ENCODE data around the gene NANOS2.

The NANOS2 gene

DNA sequence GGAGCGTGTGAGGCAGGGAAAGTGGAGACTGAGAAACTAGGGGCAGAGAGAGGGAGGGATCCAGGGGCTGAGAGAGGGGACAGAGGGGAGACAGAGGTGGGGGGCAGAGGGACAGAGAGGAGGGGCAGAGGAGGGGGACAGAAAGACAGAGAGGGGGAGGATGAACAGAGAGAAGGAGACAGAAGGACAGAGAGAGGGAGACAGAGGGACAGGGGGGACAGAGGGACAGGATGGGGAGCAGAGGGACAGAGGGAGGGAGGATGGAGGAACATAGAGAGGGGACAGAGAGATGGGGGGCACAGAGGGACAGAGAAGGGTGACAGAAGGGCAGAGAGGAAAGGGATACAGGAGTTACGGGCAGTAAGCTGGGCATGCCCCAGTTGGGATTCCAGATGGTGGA lies 14.7 kb upstream of the NANOS2 start:
- peaks cover 3% of the 10 kb centered on the region for H3K4me1 ChIP-seq (ENCODE audit: control insufficient read depth, insufficient read depth, low read length, poor library complexity, severe bottlenecking)
- no peak overlapping the region for H3K27ac ChIP-seq (ENCODE audit: low read depth, low read length, severe bottlenecking)
- no peak overlapping the region for H3K4me3 ChIP-seq (ENCODE audit: extremely low read depth, insufficient read depth, low read length, poor library complexity, severe bottlenecking)
- 90 to 100% methylated on average over 2 of the region's 2 CpGs for WGBS, 2 experiments (ENCODE audit: insufficient coverage in 2 of 2)
- no peaks in the 10 kb centered on the region for H3K36me3 ChIP-seq (ENCODE audit: control insufficient read depth, insufficient read depth, low read length)
- H3K9me3 ChIP-seq (ENCODE audit: control insufficient read depth, low read length): no peaks in the 10 kb centered on the region

DNA sequence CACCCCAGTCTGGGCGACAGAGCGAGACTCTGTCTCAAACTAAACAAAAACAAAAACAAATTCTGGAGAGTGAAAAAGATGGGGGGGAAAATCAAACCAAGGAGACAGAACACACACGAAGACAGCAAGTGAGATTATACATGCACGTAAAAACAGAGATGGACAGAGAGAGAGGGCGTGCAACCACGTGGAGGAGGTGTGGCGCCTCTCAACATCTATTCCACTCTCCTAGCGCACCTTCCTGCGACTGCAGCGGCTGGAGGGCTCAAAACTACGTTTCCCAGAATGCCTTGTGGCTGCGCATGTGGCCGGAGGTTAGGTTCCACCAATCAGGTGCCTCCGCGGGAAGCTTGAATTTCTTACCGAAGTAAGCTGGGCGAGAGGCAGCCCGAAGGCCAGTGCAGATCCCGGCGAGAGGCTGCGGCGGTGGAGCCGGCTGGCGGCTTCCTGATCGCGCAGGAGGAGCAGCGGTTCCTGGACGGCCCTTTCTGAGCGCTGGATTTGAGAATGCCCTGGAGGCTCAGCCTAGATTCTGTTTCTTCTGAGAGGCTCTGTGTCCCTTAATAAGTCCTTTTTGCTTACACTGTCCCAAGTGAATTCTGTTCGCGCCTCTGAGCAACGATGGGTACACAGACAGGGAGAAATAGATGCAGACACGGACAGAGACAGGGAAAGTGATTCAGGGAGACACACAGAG lies 13.1 kb upstream of the NANOS2 start:
- Histone ChIP-seq H3K4me3 (ENCODE audit: extremely low read depth, insufficient read depth, low read length, poor library complexity, severe bottlenecking) (peak overlapping the region; percentile 14), H3K9me3 (ENCODE audit: control insufficient read depth, low read length) (no peaks in the 10 kb centered on the region), H3K4me1 (ENCODE audit: control insufficient read depth, insufficient read depth, low read length, poor library complexity, severe bottlenecking) (peaks cover 3% of the 10 kb centered on the region), H3K27ac (ENCODE audit: low read depth, low read length, severe bottlenecking) (no peak overlapping the region), H3K36me3 (ENCODE audit: control insufficient read depth, insufficient read depth, low read length) (no peaks in the 10 kb centered on the region)
- 9 to 10% methylated on average over 27 to 29 of the region's 33 CpGs for WGBS, 2 experiments (ENCODE audit: insufficient coverage in 2 of 2)

DNA sequence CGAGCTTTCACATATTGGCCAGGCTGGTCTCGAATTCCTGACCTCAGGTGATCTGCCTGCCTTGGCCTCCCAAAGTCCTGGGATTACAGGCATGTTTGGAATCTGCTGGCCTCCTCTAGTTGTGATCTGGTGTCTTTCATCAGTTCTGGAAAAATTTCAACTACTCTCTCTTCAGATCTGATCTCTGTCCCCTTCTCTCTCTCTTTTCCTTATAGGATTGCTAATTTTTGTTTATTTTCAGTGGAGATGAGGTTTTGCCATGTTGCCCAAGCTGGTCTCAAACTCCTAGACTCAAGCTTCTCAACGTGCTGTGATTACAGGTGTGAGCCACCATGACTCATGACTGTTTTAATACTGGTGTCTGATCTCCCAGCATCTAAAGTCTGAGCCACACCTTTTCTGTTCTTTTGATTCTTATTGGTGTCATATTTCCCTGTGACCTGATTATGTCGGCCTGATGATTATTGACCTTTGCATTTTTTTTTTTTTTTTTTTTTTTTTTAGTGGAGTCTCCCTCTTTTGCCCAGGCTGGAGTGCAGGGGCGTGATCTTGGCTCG lies 10.4 kb upstream of the NANOS2 start:
- 38 to 74% methylated on average over 3 to 4 of the region's 6 CpGs for WGBS, 2 experiments (ENCODE audit: insufficient coverage in 2 of 2)
- no peaks in the 10 kb centered on the region for H3K9me3 ChIP-seq (ENCODE audit: control insufficient read depth, low read length)
- H3K4me3 ChIP-seq (ENCODE audit: extremely low read depth, insufficient read depth, low read length, poor library complexity, severe bottlenecking): no peak overlapping the region
- no peak overlapping the region for H3K27ac ChIP-seq (ENCODE audit: low read depth, low read length, severe bottlenecking)
- no peaks in the 10 kb centered on the region for H3K36me3 ChIP-seq (ENCODE audit: control insufficient read depth, insufficient read depth, low read length)
- peaks cover 3% of the 10 kb centered on the region for H3K4me1 ChIP-seq (ENCODE audit: control insufficient read depth, insufficient read depth, low read length, poor library complexity, severe bottlenecking)

DNA sequence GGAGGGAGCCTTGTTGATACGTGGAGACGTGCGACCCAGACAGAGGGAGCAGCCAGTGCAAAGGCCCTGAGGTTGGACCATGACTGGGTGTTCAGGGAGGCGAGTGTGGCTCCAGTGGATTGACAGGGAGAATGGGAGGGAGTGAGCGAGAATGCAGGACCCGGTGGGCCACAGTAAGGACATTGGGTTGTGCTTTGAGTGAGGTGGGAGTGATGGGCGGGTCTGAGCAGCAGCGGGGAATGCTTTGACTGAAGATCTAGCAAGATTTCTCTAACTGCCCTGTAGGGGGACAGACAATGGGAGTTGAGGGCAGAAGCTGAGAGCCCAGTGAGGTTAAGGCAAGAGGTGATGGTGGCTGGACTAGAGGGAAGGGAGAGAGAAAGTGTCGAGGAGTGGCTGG lies 7.7 kb upstream of the NANOS2 start:
- 50 to 52% methylated on average over 4 to 8 of the region's 9 CpGs for WGBS, 2 experiments (ENCODE audit: insufficient coverage in 2 of 2)
- H3K4me3 ChIP-seq (ENCODE audit: extremely low read depth, insufficient read depth, low read length, poor library complexity, severe bottlenecking): no peak overlapping the region
- H3K27ac ChIP-seq (ENCODE audit: low read depth, low read length, severe bottlenecking): no peak overlapping the region
- no peaks in the 10 kb centered on the region for H3K36me3 ChIP-seq (ENCODE audit: control insufficient read depth, insufficient read depth, low read length)
- H3K4me1 ChIP-seq (ENCODE audit: control insufficient read depth, insufficient read depth, low read length, poor library complexity, severe bottlenecking): no peaks in the 10 kb centered on the region
- H3K9me3 ChIP-seq (ENCODE audit: control insufficient read depth, low read length): no peaks in the 10 kb centered on the region

DNA sequence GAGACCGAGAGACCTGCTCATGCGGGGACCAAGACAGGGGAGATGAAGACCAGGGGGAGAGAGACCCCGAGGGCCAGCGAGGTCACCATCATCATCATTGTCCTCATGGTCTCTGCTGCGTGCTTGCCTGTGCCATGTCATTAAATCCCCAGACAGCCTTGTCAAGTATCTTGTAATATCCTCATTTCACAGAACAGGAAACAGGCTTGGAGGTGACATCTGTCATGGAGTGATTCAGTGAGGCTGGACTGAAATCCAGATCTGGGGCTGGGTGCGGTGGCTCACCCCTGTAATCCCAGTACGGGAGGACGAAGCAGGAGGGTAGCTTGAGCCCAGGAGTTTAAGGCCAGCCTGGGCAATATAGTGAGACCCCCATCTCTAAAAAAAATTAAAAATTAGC lies 5.9 kb upstream of the NANOS2 start:
- H3K4me1 ChIP-seq (ENCODE audit: control insufficient read depth, insufficient read depth, low read length, poor library complexity, severe bottlenecking): no peaks in the 10 kb centered on the region

DNA sequence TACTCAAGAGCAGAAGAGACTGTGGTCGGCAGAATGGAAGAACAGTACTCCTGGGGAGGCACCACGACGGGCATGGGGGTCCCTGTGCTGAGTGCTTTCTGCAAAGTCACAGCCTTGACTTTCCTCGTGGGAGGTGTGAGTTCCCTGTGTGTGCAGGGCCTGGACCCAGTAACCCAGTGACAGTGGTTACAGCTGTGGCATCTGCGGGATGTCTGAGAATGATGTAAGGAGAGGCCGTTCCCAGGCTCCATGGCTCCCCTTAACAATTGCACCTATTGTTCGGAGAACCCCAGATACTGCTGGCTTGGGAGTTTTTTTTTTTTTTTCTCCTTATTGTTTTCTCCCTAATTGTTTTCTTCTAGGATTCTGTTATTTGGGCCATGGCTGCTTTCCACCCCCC lies 5.1 kb upstream of the NANOS2 start:
- no peaks in the 10 kb centered on the region for H3K9me3 ChIP-seq (ENCODE audit: control insufficient read depth, low read length)
- no peaks in the 10 kb centered on the region for H3K4me1 ChIP-seq (ENCODE audit: control insufficient read depth, insufficient read depth, low read length, poor library complexity, severe bottlenecking)
- no peak overlapping the region for H3K4me3 ChIP-seq (ENCODE audit: extremely low read depth, insufficient read depth, low read length, poor library complexity, severe bottlenecking)
- WGBS, 2 experiments (ENCODE audit: insufficient coverage in 2 of 2): 84 to 90% methylated on average over 4 of the region's 7 CpGs
- no peaks in the 10 kb centered on the region for H3K36me3 ChIP-seq (ENCODE audit: control insufficient read depth, insufficient read depth, low read length)
- no peak overlapping the region for H3K27ac ChIP-seq (ENCODE audit: low read depth, low read length, severe bottlenecking)

More for the DNA sequence above, 5.9 kb upstream of the NANOS2 start:
- 86 to 89% methylated on average over 7 to 8 of the region's 8 CpGs for WGBS, 2 experiments (ENCODE audit: insufficient coverage in 2 of 2)
- Histone ChIP-seq H3K4me3 (ENCODE audit: extremely low read depth, insufficient read depth, low read length, poor library complexity, severe bottlenecking) (no peak overlapping the region), H3K9me3 (ENCODE audit: control insufficient read depth, low read length) (no peaks in the 10 kb centered on the region), H3K36me3 (ENCODE audit: control insufficient read depth, insufficient read depth, low read length) (no peaks in the 10 kb centered on the region), H3K27ac (ENCODE audit: low read depth, low read length, severe bottlenecking) (no peak overlapping the region)

DNA sequence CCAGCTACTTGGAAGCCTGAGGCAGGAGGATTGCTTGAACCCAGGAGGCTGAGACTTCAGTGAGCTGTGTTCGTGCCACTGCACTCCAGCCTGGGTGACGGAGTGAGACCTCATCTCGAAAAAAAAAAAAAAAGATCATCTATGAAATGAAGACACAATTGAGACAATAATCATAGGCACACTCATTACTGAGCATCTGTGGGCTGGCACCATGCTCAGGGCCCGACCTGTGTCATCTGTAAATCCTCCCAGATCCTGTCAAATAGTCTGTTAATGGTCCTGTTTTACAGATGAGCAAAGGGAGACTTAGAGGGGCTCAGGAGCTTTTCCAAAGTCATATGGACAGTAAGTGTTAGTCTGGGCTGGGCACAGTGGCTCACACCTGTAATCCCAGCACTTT lies 4.1 kb upstream of the NANOS2 start:
- no peak overlapping the region for H3K4me3 ChIP-seq (ENCODE audit: extremely low read depth, insufficient read depth, low read length, poor library complexity, severe bottlenecking)
- 90 to 96% methylated on average over 3 to 4 of the region's 4 CpGs for WGBS, 2 experiments (ENCODE audit: insufficient coverage in 2 of 2)
- no peak overlapping the region for H3K27ac ChIP-seq (ENCODE audit: low read depth, low read length, severe bottlenecking)
- no peaks in the 10 kb centered on the region for H3K36me3 ChIP-seq (ENCODE audit: control insufficient read depth, insufficient read depth, low read length)
- H3K4me1 ChIP-seq (ENCODE audit: control insufficient read depth, insufficient read depth, low read length, poor library complexity, severe bottlenecking): no peaks in the 10 kb centered on the region
- no peaks in the 10 kb centered on the region for H3K9me3 ChIP-seq (ENCODE audit: control insufficient read depth, low read length)

DNA sequence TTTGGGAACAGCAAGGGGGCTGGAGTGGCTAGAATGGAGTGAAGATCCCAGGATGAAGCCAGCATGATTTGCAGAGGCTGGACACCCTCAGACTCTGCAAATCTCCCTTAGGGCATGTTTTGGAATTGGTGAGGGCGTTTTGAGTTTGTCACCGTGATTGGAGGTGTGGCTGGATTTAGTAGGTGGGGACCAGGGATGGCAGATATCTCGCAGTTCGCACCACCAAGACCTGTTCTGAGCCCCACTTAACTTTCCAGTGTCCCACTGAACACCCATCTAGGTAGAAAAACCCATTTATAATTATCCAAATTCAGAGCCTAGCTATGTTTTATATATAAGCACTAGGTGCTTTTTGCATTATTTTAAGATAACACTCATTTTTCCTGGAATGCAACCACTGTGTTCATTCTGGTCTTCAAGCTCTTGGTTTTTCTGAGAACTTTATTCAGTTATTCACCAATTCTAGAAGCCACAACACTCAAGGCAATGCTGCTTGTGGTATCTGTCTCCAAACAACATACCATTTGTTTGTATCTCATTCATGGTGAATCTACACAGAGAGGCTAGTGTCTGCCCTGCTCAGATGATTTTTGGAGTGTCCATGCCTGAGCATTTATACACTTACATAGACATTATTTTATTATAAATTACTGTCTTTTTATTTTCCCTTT lies 3.0 kb upstream of the NANOS2 start:
- Histone ChIP-seq H3K9me3 (ENCODE audit: control insufficient read depth, low read length) (no peaks in the 10 kb centered on the region), H3K4me1 (ENCODE audit: control insufficient read depth, insufficient read depth, low read length, poor library complexity, severe bottlenecking) (no peaks in the 10 kb centered on the region)
- WGBS, 2 experiments (ENCODE audit: insufficient coverage in 2 of 2): no CpG with 5 or more reads among the region's 4 CpGs

DNA sequence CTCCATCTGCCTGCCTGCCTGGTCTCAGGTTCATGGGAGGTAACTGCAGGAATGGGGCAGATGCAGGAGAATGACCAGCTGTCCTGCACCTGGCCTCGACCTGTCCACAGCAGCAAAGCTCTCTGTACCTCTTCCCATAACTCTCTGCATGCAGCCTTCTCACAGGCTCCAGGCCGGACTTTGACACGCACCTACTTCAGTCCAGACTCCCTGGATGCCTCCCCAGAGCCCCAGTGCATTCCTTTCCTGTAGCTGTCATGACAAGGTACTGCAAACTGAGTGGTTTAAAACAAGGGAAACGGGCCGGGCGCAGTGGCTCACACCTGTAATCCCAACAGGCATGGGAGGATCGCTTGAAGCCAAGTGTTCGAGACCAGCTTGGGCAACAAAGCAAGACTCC lies 3.3 kb downstream of the NANOS2 start:
- H3K4me3 ChIP-seq (ENCODE audit: extremely low read depth, insufficient read depth, low read length, poor library complexity, severe bottlenecking): no peak overlapping the region
- WGBS, 2 experiments (ENCODE audit: insufficient coverage in 2 of 2): 90 to 94% methylated on average over 6 to 8 of the region's 8 CpGs
- H3K9me3 ChIP-seq (ENCODE audit: control insufficient read depth, low read length): no peaks in the 10 kb centered on the region
- H3K27ac ChIP-seq (ENCODE audit: low read depth, low read length, severe bottlenecking): no peak overlapping the region
- no peaks in the 10 kb centered on the region for H3K36me3 ChIP-seq (ENCODE audit: control insufficient read depth, insufficient read depth, low read length)
- H3K4me1 ChIP-seq (ENCODE audit: control insufficient read depth, insufficient read depth, low read length, poor library complexity, severe bottlenecking): no peaks in the 10 kb centered on the region

More for the DNA sequence above, 3.0 kb upstream of the NANOS2 start:
- Histone ChIP-seq H3K27ac (ENCODE audit: low read depth, low read length, severe bottlenecking) (no peak overlapping the region), H3K4me3 (ENCODE audit: extremely low read depth, insufficient read depth, low read length, poor library complexity, severe bottlenecking) (no peak overlapping the region), H3K36me3 (ENCODE audit: control insufficient read depth, insufficient read depth, low read length) (no peaks in the 10 kb centered on the region)

DNA sequence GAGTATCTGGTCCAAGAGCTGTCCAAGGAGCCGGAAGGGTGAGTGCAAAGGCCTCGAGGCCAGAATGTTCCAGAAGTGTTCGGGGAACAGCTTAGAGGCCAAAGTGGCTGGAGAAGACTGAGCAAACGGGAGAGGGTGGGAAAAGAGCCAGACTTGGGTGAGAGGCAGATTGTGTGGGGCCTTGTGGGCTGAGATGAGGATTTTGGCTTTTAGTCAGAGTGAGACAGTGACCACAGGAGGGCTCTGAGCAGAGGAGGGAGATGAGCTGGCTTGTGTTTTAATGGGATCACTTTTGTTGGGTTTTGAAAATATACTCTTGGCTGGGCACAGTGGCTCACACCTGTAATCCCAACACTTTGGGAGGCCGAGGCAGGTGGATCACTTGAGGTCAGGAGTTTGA lies 5.6 kb downstream of the NANOS2 start:
- Histone ChIP-seq H3K36me3 (ENCODE audit: control insufficient read depth, insufficient read depth, low read length) (no peaks in the 10 kb centered on the region), H3K9me3 (ENCODE audit: control insufficient read depth, low read length) (no peaks in the 10 kb centered on the region), H3K4me3 (ENCODE audit: extremely low read depth, insufficient read depth, low read length, poor library complexity, severe bottlenecking) (no peak overlapping the region), H3K4me1 (ENCODE audit: control insufficient read depth, insufficient read depth, low read length, poor library complexity, severe bottlenecking) (no peaks in the 10 kb centered on the region), H3K27ac (ENCODE audit: low read depth, low read length, severe bottlenecking) (no peak overlapping the region)
- WGBS, 2 experiments (ENCODE audit: insufficient coverage in 2 of 2): 83 to 84% methylated on average over 4 of the region's 5 CpGs

DNA sequence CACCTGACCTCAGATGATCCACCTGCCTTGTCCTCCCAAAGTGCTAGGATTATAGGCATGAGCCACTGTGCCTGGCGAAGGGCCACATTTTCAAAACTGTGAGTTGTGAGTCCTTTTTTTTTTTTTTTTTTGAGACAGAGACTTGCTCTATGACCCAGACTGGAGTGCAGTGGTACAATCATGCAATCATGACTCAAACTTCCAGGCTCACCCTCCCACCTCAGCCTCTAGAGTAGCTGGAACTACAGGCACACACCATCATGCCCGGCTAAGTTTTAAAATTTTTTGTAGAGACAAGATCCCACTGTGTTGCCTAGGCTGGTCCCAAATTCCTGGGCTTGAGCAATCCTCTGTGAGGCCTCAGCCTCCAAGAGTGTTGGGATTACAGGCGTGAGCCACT lies 8.4 kb downstream of the NANOS2 start:
- 87 to 91% methylated on average over 2 to 3 of the region's 3 CpGs for WGBS, 2 experiments (ENCODE audit: insufficient coverage in 2 of 2)
- no peaks in the 10 kb centered on the region for H3K9me3 ChIP-seq (ENCODE audit: control insufficient read depth, low read length)

More for the DNA sequence above, 8.4 kb downstream of the NANOS2 start:
- Histone ChIP-seq H3K4me3 (ENCODE audit: extremely low read depth, insufficient read depth, low read length, poor library complexity, severe bottlenecking) (no peak overlapping the region), H3K27ac (ENCODE audit: low read depth, low read length, severe bottlenecking) (no peak overlapping the region), H3K36me3 (ENCODE audit: control insufficient read depth, insufficient read depth, low read length) (no peaks in the 10 kb centered on the region), H3K4me1 (ENCODE audit: control insufficient read depth, insufficient read depth, low read length, poor library complexity, severe bottlenecking) (peaks cover 3% of the 10 kb centered on the region)
